Body of pancreas (tissue), 4 donors: ENCODE data around the gene PPRC1.

ENCODE experiments used
- CTCF ChIP-seq, 7 experiments: fragments of 450-650 bp in 4 of 7; fragments of 200-600 bp in 3 of 7; sonication (generic) in 3 of 7; IDR thresholded peaks; one replicate each; pipeline ENCODE4 v1.5.1; 2016 to 2019; ENCODE audit warnings: antibody characterized with exemption in 7 of 7
- POLR2A ChIP-seq, 3 donors: fragments of 450-650 bp; IDR thresholded peaks; one replicate each; pipeline ENCODE4 v1.6.1; 2016; ENCODE audit warnings: antibody characterized with exemption in 3 of 3, mild to moderate bottlenecking in 2 of 3

GRCh38 chr10:102157224-102157623 lies 24.4 kb downstream of the PPRC1 start:
- TF ChIP-seq CTCF (IDR thresholded peaks at IDR 0.05) (no peak), POLR2A (IDR thresholded peaks at IDR 0.05) (no peak)
